Testis (tissue), 2 donors: ENCODE data around the gene GRAMD1B.

Source experiments
- POLR2A ChIP-seq: fragments of 450-650 bp; IDR thresholded peaks from one replicate; pipeline ENCODE4 v1.6.1; 2017; ENCODE audit warnings: antibody characterized with exemption, mild to moderate bottlenecking, moderate library complexity
- TF ChIP-seq, protein P1 (sequence below), 3 experiments: fragments of 450-650 bp in 2 of 3; fragments of 200-600 bp in 1 of 3; sonication (generic) in 1 of 3; IDR thresholded peaks; one replicate each; pipeline ENCODE4 v1.5.1; 2016 to 2019; ENCODE audit warnings: antibody characterized with exemption in 3 of 3, mild to moderate bottlenecking in 2 of 3, moderate library complexity in 1 of 3

DNA sequence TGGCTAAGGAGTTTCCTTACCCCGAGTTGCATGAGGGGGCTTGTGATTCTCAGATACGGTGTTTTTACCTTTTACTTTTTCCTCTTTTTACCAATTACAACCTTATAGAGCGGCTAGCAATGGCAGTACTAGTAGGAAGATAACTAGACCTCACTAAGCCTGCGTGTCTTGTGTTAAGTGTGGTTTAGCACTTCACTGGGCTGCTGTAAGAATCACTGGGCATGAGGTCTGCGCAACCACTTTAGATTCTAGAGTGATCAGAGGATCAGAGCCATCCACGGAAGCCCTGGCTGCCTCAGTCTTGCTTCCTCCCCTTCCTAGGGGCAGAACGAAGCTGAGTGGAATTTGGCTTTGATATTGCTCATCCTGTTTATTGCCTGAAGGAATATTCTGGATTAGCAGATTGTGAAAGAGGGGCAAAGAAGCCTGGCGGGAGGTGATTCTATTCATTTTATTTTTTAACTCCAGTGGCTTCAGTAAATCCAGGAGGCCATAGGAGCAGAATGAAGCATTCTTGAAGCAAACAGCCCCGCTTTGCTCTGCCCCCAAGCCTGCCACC lies 88.5 kb downstream of the GRAMD1B start:
- TF ChIP-seq, protein P1, sequence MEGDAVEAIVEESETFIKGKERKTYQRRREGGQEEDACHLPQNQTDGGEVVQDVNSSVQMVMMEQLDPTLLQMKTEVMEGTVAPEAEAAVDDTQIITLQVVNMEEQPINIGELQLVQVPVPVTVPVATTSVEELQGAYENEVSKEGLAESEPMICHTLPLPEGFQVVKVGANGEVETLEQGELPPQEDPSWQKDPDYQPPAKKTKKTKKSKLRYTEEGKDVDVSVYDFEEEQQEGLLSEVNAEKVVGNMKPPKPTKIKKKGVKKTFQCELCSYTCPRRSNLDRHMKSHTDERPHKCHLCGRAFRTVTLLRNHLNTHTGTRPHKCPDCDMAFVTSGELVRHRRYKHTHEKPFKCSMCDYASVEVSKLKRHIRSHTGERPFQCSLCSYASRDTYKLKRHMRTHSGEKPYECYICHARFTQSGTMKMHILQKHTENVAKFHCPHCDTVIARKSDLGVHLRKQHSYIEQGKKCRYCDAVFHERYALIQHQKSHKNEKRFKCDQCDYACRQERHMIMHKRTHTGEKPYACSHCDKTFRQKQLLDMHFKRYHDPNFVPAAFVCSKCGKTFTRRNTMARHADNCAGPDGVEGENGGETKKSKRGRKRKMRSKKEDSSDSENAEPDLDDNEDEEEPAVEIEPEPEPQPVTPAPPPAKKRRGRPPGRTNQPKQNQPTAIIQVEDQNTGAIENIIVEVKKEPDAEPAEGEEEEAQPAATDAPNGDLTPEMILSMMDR (IDR thresholded peaks at IDR 0.05): no peak
- no peak for TF ChIP-seq POLR2A
